Measurements from ENCODE around the gene PRKCG.
A peak's percentile ranks its signal among the peaks of the same experiment; 100 is the strongest.

The PRKCG gene

DNA sequence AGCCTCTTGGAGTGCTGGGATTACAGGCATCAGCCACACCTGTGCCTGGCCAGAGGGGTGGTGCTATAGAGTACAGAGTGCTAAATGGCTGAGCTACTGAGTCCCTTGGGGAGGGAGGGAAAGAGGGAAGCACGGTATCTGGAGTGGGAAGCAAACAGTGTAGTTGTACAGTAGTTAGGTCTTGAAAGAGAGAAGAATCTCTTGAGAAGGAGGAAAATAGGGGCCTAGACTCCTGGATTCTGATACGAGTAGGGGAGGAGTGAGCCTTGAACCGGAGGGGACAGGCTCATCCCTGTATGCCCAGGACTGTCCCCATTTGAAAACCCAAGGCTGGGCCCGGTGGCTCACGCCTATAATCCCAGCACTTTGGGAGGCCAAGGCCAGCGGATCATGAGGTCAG lies 9.2 kb upstream of the PRKCG start:
- DNase-seq (ENCODE audit: low read depth) = no peak

DNA sequence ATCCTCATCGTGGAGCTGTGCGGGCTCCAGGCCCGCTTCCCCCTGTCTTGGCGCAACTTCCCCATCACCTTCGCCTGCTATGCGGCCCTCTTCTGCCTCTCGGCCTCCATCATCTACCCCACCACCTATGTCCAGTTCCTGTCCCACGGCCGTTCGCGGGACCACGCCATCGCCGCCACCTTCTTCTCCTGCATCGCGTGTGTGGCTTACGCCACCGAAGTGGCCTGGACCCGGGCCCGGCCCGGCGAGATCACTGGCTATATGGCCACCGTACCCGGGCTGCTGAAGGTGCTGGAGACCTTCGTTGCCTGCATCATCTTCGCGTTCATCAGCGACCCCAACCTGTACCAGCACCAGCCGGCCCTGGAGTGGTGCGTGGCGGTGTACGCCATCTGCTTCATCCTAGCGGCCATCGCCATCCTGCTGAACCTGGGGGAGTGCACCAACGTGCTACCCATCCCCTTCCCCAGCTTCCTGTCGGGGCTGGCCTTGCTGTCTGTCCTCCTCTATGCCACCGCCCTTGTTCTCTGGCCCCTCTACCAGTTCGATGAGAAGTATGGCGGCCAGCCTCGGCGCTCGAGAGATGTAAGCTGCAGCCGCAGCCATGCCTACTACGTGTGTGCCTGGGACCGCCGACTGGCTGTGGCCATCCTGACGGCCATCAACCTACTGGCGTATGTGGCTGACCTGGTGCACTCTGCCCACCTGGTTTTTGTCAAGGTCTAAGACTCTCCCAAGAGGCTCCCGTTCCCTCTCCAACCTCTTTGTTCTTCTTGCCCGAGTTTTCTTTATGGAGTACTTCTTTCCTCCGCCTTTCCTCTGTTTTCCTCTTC lies 8.0 kb upstream of the PRKCG start:
- DNase-seq (ENCODE audit: low read depth) = no peak

DNA sequence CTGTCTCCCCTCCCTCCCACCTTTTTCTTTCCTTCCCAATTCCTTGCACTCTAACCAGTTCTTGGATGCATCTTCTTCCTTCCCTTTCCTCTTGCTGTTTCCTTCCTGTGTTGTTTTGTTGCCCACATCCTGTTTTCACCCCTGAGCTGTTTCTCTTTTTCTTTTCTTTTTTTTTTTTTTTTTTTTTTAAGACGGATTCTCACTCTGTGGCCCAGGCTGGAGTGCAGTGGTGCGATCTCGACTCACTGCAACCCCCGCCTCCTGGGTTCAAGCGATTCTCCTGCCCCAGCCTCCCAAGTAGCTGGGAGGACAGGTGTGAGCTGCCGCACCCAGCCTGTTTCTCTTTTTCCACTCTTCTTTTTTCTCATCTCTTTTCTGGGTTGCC lies 7.4 kb upstream of the PRKCG start:
- DNase-seq (ENCODE audit: low read depth) = no peak

DNA sequence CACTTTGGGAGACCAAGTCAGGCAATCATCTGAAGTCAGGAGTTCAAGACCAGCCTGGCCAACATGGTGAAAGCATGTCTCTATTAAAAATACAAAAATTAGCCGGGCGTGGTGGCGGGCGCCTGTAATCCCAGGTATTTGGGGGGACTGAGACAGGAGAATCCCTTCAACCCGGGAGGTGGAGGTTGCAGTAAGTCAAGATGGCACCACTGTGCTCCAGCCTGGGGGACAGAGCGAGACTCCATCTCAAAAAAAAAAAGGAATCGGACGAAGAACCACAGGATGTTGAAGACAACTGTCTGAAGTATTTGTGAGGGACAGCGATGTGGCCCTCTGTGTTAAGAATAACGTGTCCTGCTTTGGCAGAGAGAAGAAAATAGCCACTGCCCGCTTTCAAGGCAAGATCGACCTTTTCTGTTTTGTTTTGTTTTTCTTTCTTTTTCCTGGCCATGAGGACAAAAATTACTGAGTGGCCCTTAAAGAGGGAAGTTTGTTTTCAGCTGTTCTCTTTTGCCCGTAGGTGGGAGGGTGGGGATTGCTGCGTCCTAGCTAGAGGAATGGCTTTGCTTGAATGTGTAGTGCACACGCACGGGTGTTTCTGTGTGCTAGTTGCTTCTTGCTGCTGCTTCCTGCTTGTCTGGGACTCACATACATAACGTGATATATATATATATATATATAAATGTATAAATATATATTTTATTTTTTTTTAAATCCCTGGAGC lies 6.2 kb upstream of the PRKCG start:
- DNase-seq (ENCODE audit: low read depth) = no peak

DNA sequence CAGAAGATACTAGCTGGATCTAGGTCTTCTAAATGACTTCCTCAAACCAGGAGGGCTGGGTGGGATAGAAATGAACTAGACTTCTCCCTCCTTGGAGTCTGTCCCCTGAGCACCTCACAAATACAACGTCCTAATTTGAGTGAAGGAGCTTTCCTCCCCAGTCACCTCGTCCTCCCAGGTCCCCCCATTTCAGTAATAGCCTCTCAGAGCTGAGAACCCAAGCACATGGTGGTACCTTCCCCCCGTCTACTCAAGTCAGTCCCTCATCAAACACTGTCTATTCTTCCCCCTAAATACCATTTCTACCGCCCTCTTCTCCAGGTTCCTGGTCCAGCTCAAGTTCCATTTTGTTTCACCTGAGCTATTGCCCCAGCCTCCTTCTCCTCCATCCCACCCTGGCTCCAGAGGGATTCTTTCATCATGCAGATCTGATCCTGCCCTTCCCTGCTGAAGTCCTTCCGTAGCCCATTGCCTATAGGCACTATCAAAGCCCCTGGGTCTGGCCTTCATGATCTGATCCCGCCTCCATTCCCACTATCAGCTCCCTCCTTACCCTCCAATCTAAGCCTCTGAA lies 5.3 kb upstream of the PRKCG start:
- no peak for DNase-seq (ENCODE audit: low read depth)

DNA sequence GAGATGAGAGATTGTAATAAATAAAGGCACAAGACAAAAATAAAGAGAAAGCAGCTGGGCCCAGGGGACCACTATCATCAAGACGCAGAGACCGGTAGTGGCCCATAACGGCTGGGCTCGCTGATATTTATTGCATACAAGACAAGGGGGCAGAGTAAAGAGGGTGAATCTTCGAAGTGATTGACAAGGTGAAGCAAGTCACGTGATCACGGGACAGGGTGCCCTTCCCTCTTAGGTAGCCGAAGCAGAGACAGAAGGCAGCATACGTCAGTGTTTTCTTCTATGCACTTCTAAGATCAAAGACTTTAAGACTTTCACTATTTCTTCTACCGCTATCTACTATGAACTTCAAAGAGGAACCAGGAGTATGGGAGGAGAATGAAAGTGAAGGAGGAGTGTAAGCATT lies 4.6 kb upstream of the PRKCG start:
- no peak for DNase-seq (ENCODE audit: low read depth)

DNA sequence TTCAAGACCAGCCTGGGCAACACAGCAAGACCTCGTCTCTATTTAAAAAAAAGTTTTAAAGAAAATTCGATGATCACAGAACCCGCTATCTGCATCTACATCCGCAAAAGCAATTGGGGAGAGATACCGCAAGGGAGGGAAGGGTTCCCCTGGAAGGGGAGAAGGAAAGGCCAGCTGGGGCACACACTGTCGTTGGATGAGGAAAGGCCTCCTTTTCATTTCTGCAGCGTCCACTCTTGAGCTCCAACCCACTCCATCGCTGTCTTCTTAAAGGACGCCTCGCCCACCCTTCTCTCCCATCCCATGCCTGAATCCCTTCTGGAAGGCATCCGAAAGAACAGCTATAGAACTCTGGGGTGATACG lies 3.2 kb upstream of the PRKCG start:
- no peak for DNase-seq (ENCODE audit: low read depth)

DNA sequence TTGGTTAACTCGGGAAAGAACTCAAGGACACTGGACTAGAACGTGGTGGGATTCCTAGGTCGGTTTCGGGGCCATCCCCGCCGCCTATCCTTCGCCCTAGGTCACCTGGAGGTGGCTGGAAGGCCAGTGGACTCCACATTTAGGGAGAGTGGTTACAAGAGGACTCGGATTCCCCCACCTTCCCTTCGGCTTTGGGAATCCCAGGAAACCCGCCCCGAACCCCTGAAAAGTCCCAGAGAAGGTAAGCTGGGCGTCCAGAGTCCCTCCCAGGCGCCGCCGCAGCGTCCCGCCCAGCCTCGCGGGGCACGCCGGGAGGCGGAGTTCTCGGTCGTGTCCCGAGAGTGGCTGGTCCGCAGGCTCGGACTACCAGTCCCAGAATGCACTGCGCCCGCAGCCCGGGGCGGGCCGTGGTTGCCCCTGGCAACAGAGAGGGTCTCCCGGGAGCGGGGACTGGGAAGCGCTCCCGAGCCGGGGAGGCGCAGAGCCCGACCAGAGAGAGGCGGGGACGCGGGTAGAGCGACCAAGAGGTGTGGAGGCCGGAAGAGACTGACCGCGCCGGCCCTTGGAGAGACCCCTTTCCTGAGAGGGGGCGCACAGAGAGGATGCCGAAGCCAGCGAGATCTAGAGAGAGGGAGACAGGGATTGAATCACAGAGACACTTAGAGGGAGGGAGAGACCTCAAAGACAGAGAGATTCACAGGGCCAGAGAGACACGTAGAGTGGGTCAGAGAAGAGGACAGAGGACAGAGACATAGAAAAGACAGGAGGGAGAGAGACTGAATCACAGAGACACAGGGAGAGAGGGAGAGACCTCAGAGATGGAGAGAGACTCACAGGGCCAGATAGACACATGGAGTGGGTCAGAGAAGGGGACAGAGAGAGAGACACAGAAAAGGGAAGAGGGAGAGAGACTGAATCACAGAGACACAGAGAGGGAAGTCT lies 2.6 kb upstream of the PRKCG start:
- DNase-seq (ENCODE audit: low read depth) = peak; percentile 69

DNA sequence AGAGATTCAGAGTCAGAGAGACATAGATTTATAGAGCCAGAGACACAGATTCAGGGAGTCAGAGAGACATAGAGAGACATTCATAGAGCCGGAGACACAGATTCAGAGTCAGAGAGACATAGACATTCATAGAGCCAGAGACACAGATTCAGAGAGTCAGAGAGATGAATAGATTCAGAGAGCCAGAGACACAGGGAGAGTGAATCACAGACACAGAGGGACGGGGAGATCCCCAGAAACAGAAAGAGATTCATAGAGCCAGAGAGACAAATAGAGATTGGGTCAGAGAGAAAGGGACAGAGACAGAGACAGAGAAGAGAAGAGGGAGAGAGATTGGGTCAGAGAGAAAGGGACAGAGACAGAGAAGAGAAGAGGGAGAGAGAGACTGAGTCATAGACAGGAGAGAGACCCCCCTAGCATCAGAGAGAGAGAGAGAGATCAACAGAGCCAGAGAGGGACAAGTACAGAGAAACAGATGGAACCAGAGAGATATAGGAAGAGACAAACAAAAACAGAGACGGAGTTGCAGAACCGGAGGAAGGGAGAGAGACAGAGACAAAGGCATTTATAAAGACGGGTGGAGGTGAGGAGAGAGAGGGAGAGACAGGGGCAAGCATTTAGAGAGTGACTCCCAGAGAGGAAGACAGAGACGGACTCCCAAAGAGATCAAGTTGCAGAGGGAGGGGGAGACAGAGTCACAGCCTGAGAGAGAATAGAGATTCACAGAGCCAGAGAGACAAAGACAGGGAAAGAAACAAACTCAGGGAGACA lies 1.1 kb upstream of the PRKCG start:
- no peak for DNase-seq (ENCODE audit: low read depth)

DNA sequence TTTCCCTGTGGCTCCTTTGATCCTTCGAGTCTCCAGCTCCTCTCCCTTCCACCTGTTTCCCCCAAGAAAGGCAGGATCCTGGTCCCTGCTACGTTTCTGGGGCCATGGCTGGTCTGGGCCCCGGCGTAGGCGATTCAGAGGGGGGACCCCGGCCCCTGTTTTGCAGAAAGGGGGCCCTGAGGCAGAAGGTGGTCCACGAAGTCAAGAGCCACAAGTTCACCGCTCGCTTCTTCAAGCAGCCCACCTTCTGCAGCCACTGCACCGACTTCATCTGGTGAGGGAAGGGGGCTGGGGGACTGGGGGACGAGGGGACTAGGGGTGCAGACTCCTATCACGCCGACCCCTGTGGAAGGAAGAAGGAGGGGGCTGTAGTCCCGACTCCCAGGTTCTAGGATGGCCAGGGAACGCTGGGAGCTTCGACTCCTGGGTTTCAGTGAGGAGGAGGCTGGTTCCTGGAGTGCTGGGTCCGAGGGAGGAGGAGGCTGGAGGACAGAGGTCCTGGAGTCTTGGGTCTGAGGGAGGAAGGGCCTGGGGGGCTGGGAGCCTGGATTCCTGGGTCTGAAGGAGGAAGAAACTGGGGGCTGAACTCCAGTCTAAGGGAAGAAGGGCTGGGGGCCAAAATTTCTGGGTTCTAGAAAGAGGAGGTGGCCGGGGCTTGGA lies 524 bp downstream of the PRKCG start:
- DNase-seq (ENCODE audit: low read depth) = no peak

DNA sequence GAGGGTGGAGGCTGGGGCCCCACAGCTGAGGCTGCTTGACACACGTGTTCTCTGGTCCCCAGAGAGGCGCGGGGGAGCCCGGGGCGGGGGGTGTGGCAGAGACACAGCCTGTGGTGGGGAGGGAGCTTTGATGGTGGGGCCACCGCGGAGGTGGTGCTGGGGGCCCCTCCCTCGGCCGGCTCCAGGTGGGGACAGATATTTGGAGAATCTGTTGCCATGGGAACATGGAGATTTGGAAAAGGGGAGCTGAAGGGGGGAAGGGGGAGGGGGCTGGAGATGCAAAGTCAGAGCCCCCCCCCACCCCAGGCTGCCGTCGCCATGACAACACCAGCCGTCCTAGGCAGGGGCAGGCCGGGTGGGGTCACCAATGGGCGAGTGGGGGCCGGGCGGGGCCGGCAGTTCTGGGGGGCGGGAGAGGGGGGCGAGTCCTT lies 1.2 kb downstream of the PRKCG start:
- no peak for DNase-seq (ENCODE audit: low read depth)

DNA sequence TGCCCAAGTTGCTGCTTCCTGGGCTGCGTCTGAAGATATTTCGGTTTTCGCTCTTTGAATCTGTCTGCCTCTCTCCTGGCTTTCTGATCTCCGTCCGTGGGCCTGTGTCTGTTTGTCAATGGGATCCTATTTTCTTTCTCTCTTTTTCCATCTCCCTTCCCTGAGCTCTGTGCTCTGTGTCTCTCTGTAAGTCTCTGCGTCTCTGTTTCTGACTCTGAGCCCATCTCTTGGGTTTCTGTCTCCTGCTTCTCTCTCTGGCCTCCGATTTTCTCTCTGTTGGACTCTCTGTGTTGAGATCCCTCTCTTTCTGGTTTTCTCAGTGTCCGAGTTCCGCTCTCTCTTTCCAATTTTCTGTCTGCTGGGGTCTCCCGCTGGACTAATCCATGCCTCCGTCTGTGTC lies 1.7 kb downstream of the PRKCG start:
- no peak for DNase-seq (ENCODE audit: low read depth)

DNA sequence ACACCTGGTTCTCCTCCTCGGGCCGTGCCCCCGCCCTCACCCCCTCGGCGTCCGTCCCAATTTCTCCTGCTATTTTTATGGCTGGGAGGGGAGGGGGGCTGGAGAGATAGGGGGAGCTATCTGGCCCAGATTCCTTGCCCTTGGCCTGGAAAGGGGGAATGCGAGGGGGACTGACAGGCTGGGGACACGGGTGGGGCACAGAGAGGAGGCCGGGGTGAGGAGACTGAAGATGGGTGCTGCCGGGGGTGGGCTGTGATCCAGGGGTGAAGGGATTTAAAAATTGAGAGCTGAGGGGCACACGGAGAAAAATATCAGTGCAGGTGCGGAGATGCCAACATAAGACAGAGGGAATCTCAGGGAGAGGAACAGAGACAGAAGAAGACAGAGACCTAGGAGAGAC lies 2.3 kb downstream of the PRKCG start:
- no peak for DNase-seq (ENCODE audit: low read depth)

DNA sequence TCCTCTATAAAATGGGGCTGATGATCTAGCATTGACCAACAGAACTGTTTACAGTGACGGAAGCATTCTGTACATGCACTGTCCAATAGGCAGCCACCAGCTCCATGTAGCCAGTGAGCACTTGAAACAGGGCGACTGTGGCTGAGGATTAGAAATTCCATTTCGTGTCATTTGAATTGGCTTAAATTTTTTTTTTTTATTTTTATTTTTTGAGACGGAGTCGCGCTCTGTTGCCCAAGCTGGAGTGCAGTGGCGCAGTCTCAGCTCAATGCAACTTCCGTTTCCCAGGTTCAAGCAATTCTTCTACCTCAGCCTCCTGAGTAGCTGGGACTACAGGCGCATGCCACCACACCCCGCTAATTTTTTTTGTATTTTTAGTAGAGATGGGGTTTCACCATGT lies 3.0 kb downstream of the PRKCG start:
- DNase-seq (ENCODE audit: low read depth) = no peak

DNA sequence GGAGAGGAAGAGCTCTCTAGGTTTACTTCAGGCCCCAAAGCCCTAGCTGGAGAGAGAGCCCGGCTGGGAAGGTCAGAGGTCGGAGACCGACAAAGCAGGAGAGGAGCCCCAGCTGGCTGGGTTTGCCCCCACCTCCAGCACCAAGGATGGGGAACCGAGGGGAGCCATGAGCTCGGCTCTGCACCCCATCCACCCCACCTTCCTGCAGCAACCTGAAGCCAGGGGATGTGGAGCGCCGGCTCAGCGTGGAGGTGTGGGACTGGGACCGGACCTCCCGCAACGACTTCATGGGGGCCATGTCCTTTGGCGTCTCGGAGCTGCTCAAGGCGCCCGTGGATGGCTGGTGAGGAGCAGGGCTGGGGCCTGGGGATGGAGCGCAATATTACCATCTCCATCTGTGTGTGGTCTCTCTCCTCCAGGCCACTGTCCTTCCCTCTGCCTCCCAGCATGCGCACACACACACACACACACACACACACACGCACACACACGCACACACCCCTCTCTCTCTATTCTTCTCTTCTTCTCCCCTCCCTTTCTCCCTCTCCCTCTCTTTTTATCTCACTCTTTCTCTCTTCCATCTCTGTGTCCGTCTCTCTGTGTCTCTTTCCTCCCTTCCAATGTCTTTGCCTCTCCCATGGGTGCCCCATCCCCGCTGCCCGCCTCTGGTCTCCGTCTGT lies 10.4 kb downstream of the PRKCG start:
- no peak for DNase-seq (ENCODE audit: low read depth)

DNA sequence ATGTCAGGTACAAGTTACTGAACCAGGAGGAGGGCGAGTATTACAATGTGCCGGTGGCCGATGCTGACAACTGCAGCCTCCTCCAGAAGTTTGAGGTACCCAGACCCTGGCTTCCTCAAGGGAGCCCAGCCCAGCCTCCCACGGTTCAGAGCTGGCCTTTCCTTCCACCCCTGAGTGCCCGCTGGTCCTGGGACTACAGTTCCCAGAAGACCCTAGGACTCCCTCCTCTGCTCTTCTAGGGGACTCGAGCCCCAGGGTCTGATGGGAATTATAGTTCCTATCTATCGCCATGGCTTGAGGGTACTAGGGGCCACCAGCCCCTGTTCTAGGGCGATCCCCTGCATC lies 11.0 kb downstream of the PRKCG start:
- DNase-seq (ENCODE audit: low read depth) = no peak

DNA sequence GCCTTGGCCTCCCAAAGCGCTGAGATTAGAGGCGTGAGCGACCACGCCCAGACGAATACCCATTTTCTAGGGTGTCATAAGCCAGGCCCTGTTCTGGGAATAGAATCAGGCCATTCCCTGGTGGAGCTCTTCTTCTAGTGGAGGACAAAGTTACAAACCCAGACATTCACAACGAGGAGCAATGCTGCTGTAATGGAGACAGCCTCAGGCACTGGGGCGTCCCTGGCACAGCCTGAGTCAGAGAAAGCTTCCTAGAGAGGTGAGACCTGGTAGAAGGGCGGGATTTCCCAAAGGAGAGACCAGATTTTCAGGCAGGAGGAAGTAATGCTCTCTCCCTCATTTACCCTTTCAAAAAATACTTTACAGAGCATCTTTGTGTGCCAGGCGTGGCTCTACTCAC lies 12.7 kb downstream of the PRKCG start:
- DNase-seq (ENCODE audit: low read depth) = no peak

DNA sequence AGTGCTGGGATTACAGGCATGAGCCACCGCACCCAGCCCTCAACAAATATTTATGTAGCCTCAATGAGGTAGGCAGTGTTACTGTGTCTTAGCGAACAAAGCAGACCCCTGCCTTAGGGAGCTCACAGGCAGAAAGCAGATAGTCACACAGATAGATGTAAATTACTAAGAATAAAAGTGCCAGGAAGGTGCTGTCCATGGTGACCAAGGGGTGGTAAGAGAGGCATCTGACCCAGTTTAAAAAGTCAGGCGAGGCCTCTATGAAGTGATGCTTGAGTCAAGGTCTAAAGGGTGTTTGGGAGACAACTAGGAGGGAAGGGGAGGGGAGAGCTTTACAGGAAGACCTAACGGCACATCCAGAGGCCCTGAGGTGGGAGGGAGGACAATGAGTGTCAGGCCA lies 14.7 kb downstream of the PRKCG start:
- DNase-seq (ENCODE audit: low read depth) = no peak

DNA sequence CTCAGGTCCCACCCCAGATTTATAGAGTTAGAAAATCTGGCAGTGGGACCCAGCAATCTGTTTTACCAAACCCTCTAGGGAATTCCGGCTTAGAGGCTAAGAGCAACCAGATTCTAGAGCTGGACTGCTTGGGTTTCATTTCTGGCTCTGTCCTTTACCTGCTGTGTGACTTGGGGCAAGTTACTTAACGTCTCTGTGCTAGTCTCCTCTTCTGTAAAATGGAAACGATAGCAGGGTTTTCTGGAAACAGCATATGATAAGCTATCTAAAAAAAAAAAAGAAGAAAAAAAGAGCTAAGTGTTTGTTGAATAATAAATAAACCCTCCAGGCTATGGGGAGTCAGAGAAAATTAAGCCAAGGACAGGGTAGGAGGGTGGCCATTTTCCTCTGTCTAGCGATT lies 15.5 kb downstream of the PRKCG start:
- no peak for DNase-seq (ENCODE audit: low read depth)

DNA sequence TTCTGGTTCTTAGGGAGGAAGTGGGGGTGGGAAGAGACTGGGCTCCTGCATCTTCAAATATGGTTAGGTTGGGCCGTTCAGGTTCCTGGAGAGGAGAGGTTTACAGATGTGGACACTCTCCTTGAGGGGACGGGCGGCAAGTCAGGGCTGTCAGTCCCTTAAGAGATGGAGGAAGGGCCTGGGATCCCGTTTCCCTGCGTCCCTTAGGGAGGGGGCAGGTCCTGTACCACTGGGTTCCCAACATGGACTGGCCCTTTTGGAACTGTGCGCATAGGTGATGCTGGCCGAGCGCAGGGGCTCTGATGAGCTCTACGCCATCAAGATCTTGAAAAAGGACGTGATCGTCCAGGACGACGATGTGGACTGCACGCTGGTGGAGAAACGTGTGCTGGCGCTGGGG lies 16.2 kb downstream of the PRKCG start:
- no peak for DNase-seq (ENCODE audit: low read depth)
